GM19372 (cell line): ENCODE results near the gene ATOSB.

Source experiments
- ATAC-seq: cut with Tn5 transposase; IDR thresholded peaks from one replicate; pipeline ENCODE4 v1.9.1; 2021; ENCODE audit warnings: mild to moderate bottlenecking, low read depth, moderate library complexity; ENCODE audit not compliant: unreplicated experiment

The ATOSB gene

GRCh38 chr9:35056571-35057270 lies 58.9 kb downstream of the ATOSB start:
- ATAC-seq: no peak

- ATAC-seq: no peak
These were observed 60.6 kb downstream of the ATOSB start for GRCh38 chr9:35054871-35055644.

GRCh38 chr9:35054185-35054835 lies 61.4 kb downstream of the ATOSB start:
- no peak for ATAC-seq
